ENCODE results near the gene CRYBG3. TPM values are rescaled to one million over a fixed set of nuclear protein-coding genes. Genes with fewer than 3 reads are reported as not detected.

Gene CRYBG3
- total RNA-seq, 6 experiments from 2014 or later: 10.7 to 14.1 (median 12.8) TPM

DNA sequence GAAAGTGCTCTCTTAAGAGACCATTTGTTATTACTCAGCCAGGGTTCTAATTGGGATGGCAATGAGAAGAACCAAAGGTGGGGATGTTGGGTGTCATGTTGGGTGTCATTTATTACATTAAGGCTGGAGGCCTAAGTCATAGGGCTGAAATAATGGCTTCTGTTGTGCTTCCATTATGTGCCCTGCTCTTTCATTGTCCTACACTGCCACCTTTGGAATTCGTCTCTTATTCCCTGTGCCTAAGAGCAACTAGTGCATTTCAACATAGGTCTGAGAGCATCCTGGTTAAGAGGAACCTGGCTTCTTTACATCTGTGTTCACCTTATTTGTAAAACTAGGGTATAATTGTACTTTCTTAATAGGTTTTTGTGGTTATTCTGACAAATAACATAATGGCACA lies 118.2 kb downstream of the CRYBG3 start:
- no peaks in the 10 kb centered on the region; the same call in 1 of the 2 replicates for H3K27me3 Mint-ChIP-seq (ENCODE audit: insufficient read depth)
- peaks cover 7% of the 10 kb centered on the region; the same call in 1 of the 2 replicates for H3K4me1 Mint-ChIP-seq (ENCODE audit: low read depth)
- TF ChIP-seq, protein P1, sequence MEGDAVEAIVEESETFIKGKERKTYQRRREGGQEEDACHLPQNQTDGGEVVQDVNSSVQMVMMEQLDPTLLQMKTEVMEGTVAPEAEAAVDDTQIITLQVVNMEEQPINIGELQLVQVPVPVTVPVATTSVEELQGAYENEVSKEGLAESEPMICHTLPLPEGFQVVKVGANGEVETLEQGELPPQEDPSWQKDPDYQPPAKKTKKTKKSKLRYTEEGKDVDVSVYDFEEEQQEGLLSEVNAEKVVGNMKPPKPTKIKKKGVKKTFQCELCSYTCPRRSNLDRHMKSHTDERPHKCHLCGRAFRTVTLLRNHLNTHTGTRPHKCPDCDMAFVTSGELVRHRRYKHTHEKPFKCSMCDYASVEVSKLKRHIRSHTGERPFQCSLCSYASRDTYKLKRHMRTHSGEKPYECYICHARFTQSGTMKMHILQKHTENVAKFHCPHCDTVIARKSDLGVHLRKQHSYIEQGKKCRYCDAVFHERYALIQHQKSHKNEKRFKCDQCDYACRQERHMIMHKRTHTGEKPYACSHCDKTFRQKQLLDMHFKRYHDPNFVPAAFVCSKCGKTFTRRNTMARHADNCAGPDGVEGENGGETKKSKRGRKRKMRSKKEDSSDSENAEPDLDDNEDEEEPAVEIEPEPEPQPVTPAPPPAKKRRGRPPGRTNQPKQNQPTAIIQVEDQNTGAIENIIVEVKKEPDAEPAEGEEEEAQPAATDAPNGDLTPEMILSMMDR (IDR thresholded peaks at IDR 0.05): no peak
- no peak overlapping the region for H3K27ac Mint-ChIP-seq
- H3K36me3 Mint-ChIP-seq (ENCODE audit: low read depth): peaks cover 11% of the 10 kb centered on the region
- H3K4me3 Mint-ChIP-seq: no peak overlapping the region
- DNase-seq: no peak
- H3K9me3 Mint-ChIP-seq: no peaks in the 10 kb centered on the region

DNA sequence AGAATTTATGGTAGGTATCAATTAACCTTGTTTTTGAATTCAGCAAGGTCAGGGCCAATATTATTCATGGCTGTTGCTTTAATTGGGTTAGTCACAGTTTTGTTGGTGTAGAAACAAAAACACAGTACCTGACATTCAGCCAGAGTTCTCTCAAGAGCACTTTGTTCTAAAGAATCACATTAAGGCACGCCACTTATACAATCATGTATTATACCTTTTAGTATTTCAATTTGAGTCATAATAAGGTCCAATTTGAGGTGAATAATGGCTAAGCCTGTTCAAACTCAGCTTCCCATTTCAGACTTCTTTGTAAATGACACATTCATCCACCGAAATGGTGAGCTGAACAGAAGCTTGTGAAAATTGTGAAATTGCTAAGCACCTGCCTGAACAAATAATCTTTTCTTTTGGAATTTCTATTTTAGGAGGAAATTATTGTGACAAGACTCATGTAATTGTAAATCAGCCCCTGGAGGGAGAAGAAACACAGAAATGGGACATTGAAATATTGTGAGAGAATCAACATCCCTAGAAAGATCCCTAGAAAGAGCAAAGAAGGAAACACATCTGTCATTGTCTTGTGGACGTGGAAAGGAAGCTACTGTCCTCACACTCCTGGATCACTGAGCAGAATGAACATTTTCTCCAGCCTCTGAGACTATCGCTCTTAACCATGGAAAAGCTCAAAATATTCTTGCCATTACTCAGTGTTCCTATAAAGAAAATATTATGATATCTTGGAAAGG lies 121.2 kb downstream of the CRYBG3 start:
- TF ChIP-seq, protein P1 (IDR thresholded peaks at IDR 0.05): no peak
- DNase-seq: no peak
- Mint-ChIP-seq H3K4me1 (ENCODE audit: low read depth) (no peaks in the 10 kb centered on the region; the same call in 1 of the 2 replicates), H3K36me3 (ENCODE audit: low read depth) (peaks cover 25% of the 10 kb centered on the region), H3K27ac (no peak overlapping the region), H3K4me3 (no peak overlapping the region), H3K27me3 (ENCODE audit: insufficient read depth) (no peaks in the 10 kb centered on the region), H3K9me3 (no peaks in the 10 kb centered on the region)

DNA sequence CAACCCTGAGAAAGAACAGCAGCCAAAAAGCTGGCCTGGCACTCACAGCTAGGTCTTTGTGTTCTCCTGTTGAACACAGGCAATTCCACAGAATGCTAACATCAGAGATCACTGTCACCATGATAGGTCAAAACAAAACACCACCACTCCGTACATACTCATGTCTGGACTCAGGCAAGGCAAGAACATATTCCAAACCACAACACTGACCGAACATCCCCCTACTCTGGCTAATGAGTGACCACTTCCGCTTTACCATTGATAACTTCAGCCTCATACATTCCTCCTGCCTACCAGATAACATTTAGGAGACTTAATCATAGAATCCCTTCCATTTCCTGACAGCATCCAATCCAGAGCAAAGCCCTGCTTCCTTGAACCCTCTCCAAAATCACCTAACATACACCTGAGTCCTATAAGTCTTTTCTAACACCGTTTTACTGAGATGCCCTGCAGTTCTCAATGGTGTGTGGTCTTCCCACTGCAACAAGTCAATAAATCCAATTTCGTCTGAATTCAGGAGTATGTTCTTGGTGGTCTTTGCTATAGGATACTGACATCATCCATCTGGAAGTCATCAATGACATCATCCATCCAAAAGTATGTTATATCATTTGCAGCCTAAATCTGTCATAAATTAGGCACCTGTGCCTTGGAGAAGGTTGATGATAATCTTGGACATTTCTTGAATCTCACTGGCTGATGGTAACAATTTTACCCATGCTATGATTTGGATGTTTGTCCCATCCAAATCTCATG lies 126.7 kb downstream of the CRYBG3 start:
- TF ChIP-seq, protein P1 (IDR thresholded peaks at IDR 0.05): no peak
- Mint-ChIP-seq H3K36me3 (ENCODE audit: low read depth) (peaks cover 56% of the 10 kb centered on the region), H3K4me1 (ENCODE audit: low read depth) (peaks cover 18% of the 10 kb centered on the region), H3K9me3 (no peaks in the 10 kb centered on the region), H3K27me3 (ENCODE audit: insufficient read depth) (no peaks in the 10 kb centered on the region), H3K4me3 (no peak overlapping the region; the same call in 1 of the 2 replicates), H3K27ac (no peak overlapping the region; the same call in 1 of the 2 replicates)
- no peak for DNase-seq

DNA sequence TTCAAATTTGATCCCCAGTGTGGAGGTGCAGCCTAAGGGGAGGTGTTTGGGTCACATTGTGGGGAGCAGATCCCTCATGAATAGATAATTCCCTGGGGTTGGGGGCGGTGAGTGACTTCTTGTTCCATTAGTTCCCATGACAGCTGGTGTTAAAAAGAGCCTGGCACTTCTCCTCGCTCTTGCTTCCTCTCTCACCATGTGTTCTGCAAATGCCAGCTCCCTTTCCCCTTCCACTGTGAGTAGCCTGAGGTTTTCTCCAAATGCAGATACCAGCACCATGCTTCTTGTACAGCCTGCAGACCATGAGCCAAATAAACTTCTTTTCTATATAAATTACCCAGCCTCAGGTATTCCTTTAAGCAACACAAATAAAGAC lies 127.3 kb downstream of the CRYBG3 start:
- no peaks in the 10 kb centered on the region for H3K9me3 Mint-ChIP-seq
- TF ChIP-seq, protein P1 (IDR thresholded peaks at IDR 0.05): no peak

DNA sequence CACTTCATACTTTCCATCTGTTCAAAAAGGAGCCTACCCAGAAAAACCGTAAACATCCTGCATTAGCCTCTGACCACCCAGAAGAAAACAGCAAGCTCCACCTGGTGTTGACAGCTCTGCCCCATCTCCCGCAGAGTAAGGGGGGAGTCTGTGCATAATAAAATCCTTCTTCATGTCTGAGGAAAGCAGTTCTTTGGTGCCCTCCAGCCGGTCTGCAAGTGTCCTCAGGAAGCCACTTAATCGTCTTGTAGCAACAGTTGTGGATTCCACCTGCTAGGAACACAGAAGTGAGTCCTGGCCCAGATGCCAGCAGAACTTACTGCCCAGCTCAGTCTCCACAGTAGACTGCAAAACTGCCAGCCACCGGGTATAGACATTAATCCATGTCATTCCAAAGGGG lies 127.9 kb downstream of the CRYBG3 start:
- no peak overlapping the region for H3K27ac Mint-ChIP-seq
- no peaks in the 10 kb centered on the region for H3K27me3 Mint-ChIP-seq (ENCODE audit: insufficient read depth)
- no peaks in the 10 kb centered on the region for H3K9me3 Mint-ChIP-seq
- no peak overlapping the region for H3K4me3 Mint-ChIP-seq
- peaks cover 18% of the 10 kb centered on the region for H3K4me1 Mint-ChIP-seq (ENCODE audit: low read depth)
- DNase-seq: no peak
- peaks cover 61% of the 10 kb centered on the region for H3K36me3 Mint-ChIP-seq (ENCODE audit: low read depth)
- TF ChIP-seq, protein P1 (IDR thresholded peaks at IDR 0.05): no peak

More for the DNA sequence above, 127.3 kb downstream of the CRYBG3 start:
- Mint-ChIP-seq H3K27ac (no peak overlapping the region), H3K4me3 (no peak overlapping the region), H3K27me3 (ENCODE audit: insufficient read depth) (no peaks in the 10 kb centered on the region), H3K4me1 (ENCODE audit: low read depth) (peaks cover 18% of the 10 kb centered on the region), H3K36me3 (ENCODE audit: low read depth) (peaks cover 57% of the 10 kb centered on the region)
- no peak for DNase-seq

Data from HFFc6 (cell line).